Liver (tissue), 9 donors: ENCODE results near the gene CCDC121. TPM values are rescaled to one million over a fixed set of nuclear protein-coding genes. Genes with fewer than 3 reads are reported as not detected.

Source experiments
- DNase-seq: peaks from one replicate; pipeline ENCODE4 v3.0.0-alpha.2; 2017; ENCODE audit warnings: low spot score
- H3K27ac ChIP-seq, 2 donors: one replicate each; pipeline ENCODE4 v1.7.0; 2013; ENCODE audit warnings: inconsistent platforms in 2 of 2, low read length in 2 of 2, control low read depth in 1 of 2, low read depth in 1 of 2, mild to moderate bottlenecking in 1 of 2
- H3K27me3 ChIP-seq, 4 donors: one replicate each; pipeline versions ENCODE4 v1.6.1 to v1.7.0; 2013; ENCODE audit warnings: low read length in 3 of 4, inconsistent platforms in 1 of 4, mild to moderate bottlenecking in 1 of 4, moderate library complexity in 1 of 4; ENCODE audit not compliant: control insufficient read depth in 4 of 4, insufficient read depth in 4 of 4
- H3K36me3 ChIP-seq, 4 donors: one replicate each; pipeline versions ENCODE4 v1.6.1 to v1.7.0; 2013; ENCODE audit warnings: low read length in 3 of 4, mild to moderate bottlenecking in 3 of 4, low read depth in 1 of 4, moderate library complexity in 1 of 4; ENCODE audit not compliant: control insufficient read depth in 4 of 4, insufficient read depth in 3 of 4
- H3K4me1 ChIP-seq, 4 donors: one replicate each; pipeline versions ENCODE4 v1.6.1 to v1.7.0; 2013; ENCODE audit warnings: low read length in 3 of 4, mild to moderate bottlenecking in 3 of 4, moderate library complexity in 1 of 4; ENCODE audit not compliant: control insufficient read depth in 4 of 4, insufficient read depth in 4 of 4
- H3K4me3 ChIP-seq, 3 donors: one replicate each; pipeline versions ENCODE4 v1.6.1 to v1.7.0; 2013; ENCODE audit warnings: low read length in 3 of 3, control low read depth in 1 of 3, low read depth in 1 of 3, mild to moderate bottlenecking in 1 of 3
- H3K9ac ChIP-seq, 2 donors: one replicate each; pipeline ENCODE4 v1.7.0; 2013; ENCODE audit warnings: low read length in 2 of 2, mild to moderate bottlenecking in 2 of 2, moderate library complexity in 2 of 2, control low read depth in 1 of 2, low read depth in 1 of 2
- H3K9me3 ChIP-seq, 4 donors: one replicate each; pipeline versions ENCODE4 v1.6.1 to v1.7.0; 2013; ENCODE audit warnings: low read length in 3 of 4; ENCODE audit not compliant: control insufficient read depth in 4 of 4
- EGR1 ChIP-seq, 2 donors: IDR thresholded peaks; 2 replicates each; pipeline ENCODE4 v1.6.1; 2016 to 2018; ENCODE audit warnings: antibody characterized with exemption in 2 of 2, low read depth in 2 of 2
- FOXA1 ChIP-seq: IDR thresholded peaks from 2 replicates; pipeline ENCODE4 v1.6.1; 2016; ENCODE audit warnings: antibody characterized with exemption
- FOXA2 ChIP-seq: IDR thresholded peaks from 2 replicates; pipeline ENCODE4 v1.6.1; 2016; ENCODE audit warnings: antibody characterized with exemption
- GABPA ChIP-seq, 2 donors: IDR thresholded peaks in 1 of 2; conservative IDR thresholded peaks in 1 of 2; 2 replicates each; pipeline ENCODE4 v1.6.1; 2016; ENCODE audit warnings: antibody characterized with exemption in 2 of 2, mild to moderate bottlenecking in 1 of 2, moderate library complexity in 1 of 2
- HNF4A ChIP-seq, 2 donors: conservative IDR thresholded peaks; 2 replicates each; pipeline ENCODE4 v1.6.1; 2016; ENCODE audit warnings: antibody characterized with exemption in 2 of 2, mild to moderate bottlenecking in 2 of 2
- HNF4G ChIP-seq: IDR thresholded peaks from 2 replicates; pipeline ENCODE4 v1.6.1; 2016; ENCODE audit warnings: antibody characterized with exemption
- JUND ChIP-seq, 2 donors: IDR thresholded peaks; 2 replicates each; pipeline ENCODE4 v1.6.1; 2016; ENCODE audit warnings: antibody characterized with exemption in 2 of 2
- NR2F2 ChIP-seq: IDR thresholded peaks from 2 replicates; pipeline ENCODE4 v1.6.1; 2016; ENCODE audit warnings: antibody characterized with exemption
- RAD21 ChIP-seq, 2 donors: IDR thresholded peaks; 2 replicates each; pipeline ENCODE4 v1.6.1; 2016; ENCODE audit warnings: antibody characterized with exemption in 2 of 2, mild to moderate bottlenecking in 2 of 2
- RXRA ChIP-seq, 2 donors: IDR thresholded peaks; 2 replicates each; pipeline ENCODE4 v1.6.1; 2017 to 2018; ENCODE audit warnings: antibody characterized with exemption in 2 of 2, mild to moderate bottlenecking in 1 of 2
- SP1 ChIP-seq: IDR thresholded peaks from 2 replicates; pipeline ENCODE4 v1.6.1; 2018; ENCODE audit warnings: antibody characterized with exemption, mild to moderate bottlenecking
- TAF1 ChIP-seq: conservative IDR thresholded peaks from 2 replicates; pipeline ENCODE4 v1.6.1; 2016; ENCODE audit warnings: antibody characterized with exemption, mild to moderate bottlenecking
- YY1 ChIP-seq: IDR thresholded peaks from 2 replicates; pipeline ENCODE4 v1.6.1; 2016; ENCODE audit warnings: antibody characterized with exemption, mild to moderate bottlenecking
- WGBS: extraction: QIAGEN DNeasy Blood & Tissue Kit; methylation state at CpG from one replicate; pipeline ENCODE4 v1.1.7; 2013; 5-methylcytosine and 5-hydroxymethylcytosine counted together
- polyA plus RNA-seq, 2 donors: library from polyadenylated mRNA; stranded (reverse) in 1 of 2; unstranded in 1 of 2; fragments of 200-250 nt in 1 of 2; fragments of >200 nt in 1 of 2; fragmentation: Nextera tagmentation in 1 of 2; extraction: Ambion mirVana in 1 of 2; gene quantifications; one replicate each; pipeline versions ENCODE4 v1.2.1 to v1.2.3, GENCODE V29; 2013 to 2015
- total RNA-seq, 2 donors: library from RNA; depleted of rRNA; stranded (reverse); fragments of >200 nt; gene quantifications; one replicate each; pipeline ENCODE4 v1.2.3, GENCODE V29; 2014
- TF ChIP-seq, protein P1 (sequence below): IDR thresholded peaks from 2 replicates; pipeline ENCODE4 v1.6.1; 2016; ENCODE audit warnings: antibody characterized with exemption
- TF ChIP-seq, protein P2 (sequence below): IDR thresholded peaks from 2 replicates; pipeline ENCODE4 v1.6.1; 2016; ENCODE audit warnings: antibody characterized with exemption
- TF ChIP-seq, protein P3 (sequence below): IDR thresholded peaks from 2 replicates; pipeline ENCODE4 v1.6.1; 2016; ENCODE audit warnings: antibody characterized with exemption
- TF ChIP-seq, protein P4 (sequence below): IDR thresholded peaks from 2 replicates; pipeline ENCODE4 v1.6.1; 2016; ENCODE audit warnings: antibody characterized with exemption, mild to moderate bottlenecking
- TF ChIP-seq, protein P5 (sequence below): fragments of 150-350 bp; IDR thresholded peaks from 2 replicates; pipeline ENCODE4 v1.5.1; 2017; ENCODE audit warnings: improper control_type of control experiment, low read depth, low read length; ENCODE audit not compliant: missing input control
- donor health status: healthy.
- donor health status: healthy.
- donor health status: healthy.
- donor health status: healthy.
- donor health status: healthy.

CCDC121 gene
- total and polyA plus RNA-seq, 4 donors, result 0.97 to 2.5 (median 1.4) TPM

DNA sequence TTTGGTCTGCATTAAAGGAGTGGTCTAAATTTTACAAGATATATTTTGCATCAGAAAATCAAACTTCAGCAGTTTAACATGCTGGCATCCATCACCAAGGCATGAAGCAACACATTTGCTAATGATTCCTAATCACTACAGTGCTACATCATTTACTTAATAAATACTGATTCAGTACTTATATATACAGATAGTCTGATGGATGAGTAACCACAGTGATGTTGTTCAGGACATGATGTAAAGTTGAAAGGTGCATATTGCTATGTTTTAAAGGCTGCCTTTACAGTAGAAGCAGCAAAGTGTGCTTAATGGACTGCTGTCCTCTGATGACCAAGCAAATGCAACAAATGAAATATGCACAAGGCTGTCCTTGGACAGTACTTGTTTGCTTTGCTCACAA, 23.5 kb upstream of the CCDC121 start:
- no peak for DNase-seq
- Histone ChIP-seq H3K36me3 (peaks cover 16 to 81% (median 61%) of the 10 kb centered on the region in 4 donors), H3K9me3 (no peaks in the 10 kb centered on the region), H3K27ac (no peak overlapping the region), H3K9ac (no peak overlapping the region), H3K4me1 (peaks cover 0 to 7% (median 2%) of the 10 kb centered on the region in 4 donors), H3K4me3 (no peak overlapping the region), H3K27me3 (no peaks in the 10 kb centered on the region)
- TF ChIP-seq FOXA2 (no peak), FOXA1 (no peak), GABPA (IDR thresholded peaks at IDR 0.05 in 1 of 2, conservative IDR thresholded peaks at IDR 0.05 in 1 of 2) (no peak), SP1 (no peak)
- TF ChIP-seq, protein P1, sequence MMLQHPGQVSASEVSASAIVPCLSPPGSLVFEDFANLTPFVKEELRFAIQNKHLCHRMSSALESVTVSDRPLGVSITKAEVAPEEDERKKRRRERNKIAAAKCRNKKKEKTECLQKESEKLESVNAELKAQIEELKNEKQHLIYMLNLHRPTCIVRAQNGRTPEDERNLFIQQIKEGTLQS, result no peak

DNA sequence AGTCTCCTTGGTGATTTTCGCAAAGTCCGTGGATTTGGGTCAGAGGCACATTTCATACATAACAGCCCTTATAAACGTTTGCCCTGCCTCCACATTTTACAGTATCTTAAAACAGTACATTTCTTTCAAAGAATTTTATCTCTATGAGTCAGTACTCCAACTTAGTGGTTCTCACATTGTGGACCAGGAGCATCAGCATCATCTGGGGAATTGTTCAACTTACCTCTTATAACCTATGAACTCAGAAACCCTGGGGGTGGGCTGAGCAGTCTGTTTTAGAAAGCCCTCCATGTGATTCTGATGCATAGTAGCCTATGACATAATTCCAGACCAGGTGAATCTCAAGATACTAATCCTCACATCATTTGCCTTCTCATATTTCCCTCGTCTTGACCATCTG, 22.2 kb upstream of the CCDC121 start:
- Histone ChIP-seq H3K9ac (no peak overlapping the region), H3K4me3 (no peak overlapping the region), H3K4me1 (peaks cover 0 to 7% (median 2%) of the 10 kb centered on the region in 4 donors), H3K27ac (no peak overlapping the region), H3K27me3 (no peaks in the 10 kb centered on the region), H3K36me3 (peaks cover 11 to 76% (median 55%) of the 10 kb centered on the region in 4 donors), H3K9me3 (no peaks in the 10 kb centered on the region)
- WGBS, result 82% methylated on average over 4 of the region's 4 CpGs
- no peak for TF ChIP-seq TAF1
- no peak for TF ChIP-seq HNF4A (conservative IDR thresholded peaks at IDR 0.05)
- TF ChIP-seq, protein P2, sequence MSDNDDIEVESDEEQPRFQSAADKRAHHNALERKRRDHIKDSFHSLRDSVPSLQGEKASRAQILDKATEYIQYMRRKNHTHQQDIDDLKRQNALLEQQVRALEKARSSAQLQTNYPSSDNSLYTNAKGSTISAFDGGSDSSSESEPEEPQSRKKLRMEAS, result no peak
- no peak for TF ChIP-seq GABPA (IDR thresholded peaks at IDR 0.05 in 1 of 2, conservative IDR thresholded peaks at IDR 0.05 in 1 of 2)
- no peak for TF ChIP-seq JUND (IDR thresholded peaks at IDR 0.05)
- no peak for TF ChIP-seq FOXA1
- no peak for TF ChIP-seq EGR1 (IDR thresholded peaks at IDR 0.05; ENCODE audit: low read depth in 2 of 2)
- no peak for TF ChIP-seq YY1
- DNase-seq, result no peak

DNA sequence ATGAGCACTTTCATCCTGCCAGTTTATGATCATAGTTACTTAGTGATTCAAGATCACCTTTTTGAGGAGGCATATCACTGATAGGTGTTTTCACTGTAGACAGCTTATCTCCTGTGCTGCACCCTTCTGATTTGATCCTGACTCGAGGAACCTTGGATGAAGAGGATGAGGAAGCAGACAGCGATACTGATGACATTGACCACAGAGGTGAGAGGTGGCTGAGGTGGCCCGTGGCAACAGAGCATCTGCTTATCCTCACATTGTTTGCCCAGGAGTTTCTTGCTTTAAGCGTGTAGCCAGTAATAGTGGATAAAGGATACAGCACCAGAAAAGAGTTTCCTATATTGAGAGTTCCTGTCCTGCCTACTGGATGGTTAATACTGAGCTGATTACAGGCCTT, 18.9 kb upstream of the CCDC121 start:
- H3K4me3 ChIP-seq, result no peak overlapping the region
- 90% methylated on average over 4 of the region's 4 CpGs for WGBS
- H3K9me3 ChIP-seq, result no peaks in the 10 kb centered on the region
- no peak overlapping the region for H3K27ac ChIP-seq
- no peak overlapping the region for H3K9ac ChIP-seq
- peaks cover 10 to 55% (median 39%) of the 10 kb centered on the region in 4 donors for H3K36me3 ChIP-seq
- DNase-seq, result no peak
- no peak for TF ChIP-seq NR2F2
- TF ChIP-seq RAD21 (IDR thresholded peaks at IDR 0.05), result no peak
- TF ChIP-seq EGR1 (IDR thresholded peaks at IDR 0.05; ENCODE audit: low read depth in 2 of 2), result no peak
- TF ChIP-seq, protein P3, sequence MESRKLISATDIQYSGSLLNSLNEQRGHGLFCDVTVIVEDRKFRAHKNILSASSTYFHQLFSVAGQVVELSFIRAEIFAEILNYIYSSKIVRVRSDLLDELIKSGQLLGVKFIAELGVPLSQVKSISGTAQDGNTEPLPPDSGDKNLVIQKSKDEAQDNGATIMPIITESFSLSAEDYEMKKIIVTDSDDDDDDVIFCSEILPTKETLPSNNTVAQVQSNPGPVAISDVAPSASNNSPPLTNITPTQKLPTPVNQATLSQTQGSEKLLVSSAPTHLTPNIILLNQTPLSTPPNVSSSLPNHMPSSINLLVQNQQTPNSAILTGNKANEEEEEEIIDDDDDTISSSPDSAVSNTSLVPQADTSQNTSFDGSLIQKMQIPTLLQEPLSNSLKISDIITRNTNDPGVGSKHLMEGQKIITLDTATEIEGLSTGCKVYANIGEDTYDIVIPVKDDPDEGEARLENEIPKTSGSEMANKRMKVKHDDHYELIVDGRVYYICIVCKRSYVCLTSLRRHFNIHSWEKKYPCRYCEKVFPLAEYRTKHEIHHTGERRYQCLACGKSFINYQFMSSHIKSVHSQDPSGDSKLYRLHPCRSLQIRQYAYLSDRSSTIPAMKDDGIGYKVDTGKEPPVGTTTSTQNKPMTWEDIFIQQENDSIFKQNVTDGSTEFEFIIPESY, result no peak
- no peak for TF ChIP-seq FOXA1
- TF ChIP-seq HNF4G, result no peak
- TF ChIP-seq GABPA (IDR thresholded peaks at IDR 0.05 in 1 of 2, conservative IDR thresholded peaks at IDR 0.05 in 1 of 2), result no peak
- TF ChIP-seq, protein P4, sequence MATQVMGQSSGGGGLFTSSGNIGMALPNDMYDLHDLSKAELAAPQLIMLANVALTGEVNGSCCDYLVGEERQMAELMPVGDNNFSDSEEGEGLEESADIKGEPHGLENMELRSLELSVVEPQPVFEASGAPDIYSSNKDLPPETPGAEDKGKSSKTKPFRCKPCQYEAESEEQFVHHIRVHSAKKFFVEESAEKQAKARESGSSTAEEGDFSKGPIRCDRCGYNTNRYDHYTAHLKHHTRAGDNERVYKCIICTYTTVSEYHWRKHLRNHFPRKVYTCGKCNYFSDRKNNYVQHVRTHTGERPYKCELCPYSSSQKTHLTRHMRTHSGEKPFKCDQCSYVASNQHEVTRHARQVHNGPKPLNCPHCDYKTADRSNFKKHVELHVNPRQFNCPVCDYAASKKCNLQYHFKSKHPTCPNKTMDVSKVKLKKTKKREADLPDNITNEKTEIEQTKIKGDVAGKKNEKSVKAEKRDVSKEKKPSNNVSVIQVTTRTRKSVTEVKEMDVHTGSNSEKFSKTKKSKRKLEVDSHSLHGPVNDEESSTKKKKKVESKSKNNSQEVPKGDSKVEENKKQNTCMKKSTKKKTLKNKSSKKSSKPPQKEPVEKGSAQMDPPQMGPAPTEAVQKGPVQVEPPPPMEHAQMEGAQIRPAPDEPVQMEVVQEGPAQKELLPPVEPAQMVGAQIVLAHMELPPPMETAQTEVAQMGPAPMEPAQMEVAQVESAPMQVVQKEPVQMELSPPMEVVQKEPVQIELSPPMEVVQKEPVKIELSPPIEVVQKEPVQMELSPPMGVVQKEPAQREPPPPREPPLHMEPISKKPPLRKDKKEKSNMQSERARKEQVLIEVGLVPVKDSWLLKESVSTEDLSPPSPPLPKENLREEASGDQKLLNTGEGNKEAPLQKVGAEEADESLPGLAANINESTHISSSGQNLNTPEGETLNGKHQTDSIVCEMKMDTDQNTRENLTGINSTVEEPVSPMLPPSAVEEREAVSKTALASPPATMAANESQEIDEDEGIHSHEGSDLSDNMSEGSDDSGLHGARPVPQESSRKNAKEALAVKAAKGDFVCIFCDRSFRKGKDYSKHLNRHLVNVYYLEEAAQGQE, result no peak
- TF ChIP-seq, protein P1, result no peak
- TF ChIP-seq JUND (IDR thresholded peaks at IDR 0.05), result no peak
- TF ChIP-seq TAF1, result no peak
- TF ChIP-seq RXRA (IDR thresholded peaks at IDR 0.05), result no peak
- no peak for TF ChIP-seq FOXA2
- TF ChIP-seq, protein P2, result no peak
- no peak for TF ChIP-seq HNF4A (conservative IDR thresholded peaks at IDR 0.05)
- TF ChIP-seq, protein P5, sequence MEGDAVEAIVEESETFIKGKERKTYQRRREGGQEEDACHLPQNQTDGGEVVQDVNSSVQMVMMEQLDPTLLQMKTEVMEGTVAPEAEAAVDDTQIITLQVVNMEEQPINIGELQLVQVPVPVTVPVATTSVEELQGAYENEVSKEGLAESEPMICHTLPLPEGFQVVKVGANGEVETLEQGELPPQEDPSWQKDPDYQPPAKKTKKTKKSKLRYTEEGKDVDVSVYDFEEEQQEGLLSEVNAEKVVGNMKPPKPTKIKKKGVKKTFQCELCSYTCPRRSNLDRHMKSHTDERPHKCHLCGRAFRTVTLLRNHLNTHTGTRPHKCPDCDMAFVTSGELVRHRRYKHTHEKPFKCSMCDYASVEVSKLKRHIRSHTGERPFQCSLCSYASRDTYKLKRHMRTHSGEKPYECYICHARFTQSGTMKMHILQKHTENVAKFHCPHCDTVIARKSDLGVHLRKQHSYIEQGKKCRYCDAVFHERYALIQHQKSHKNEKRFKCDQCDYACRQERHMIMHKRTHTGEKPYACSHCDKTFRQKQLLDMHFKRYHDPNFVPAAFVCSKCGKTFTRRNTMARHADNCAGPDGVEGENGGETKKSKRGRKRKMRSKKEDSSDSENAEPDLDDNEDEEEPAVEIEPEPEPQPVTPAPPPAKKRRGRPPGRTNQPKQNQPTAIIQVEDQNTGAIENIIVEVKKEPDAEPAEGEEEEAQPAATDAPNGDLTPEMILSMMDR, result no peak
- no peak for TF ChIP-seq YY1
- no peak for TF ChIP-seq SP1
- no peaks in the 10 kb centered on the region for H3K27me3 ChIP-seq
- no peaks in the 10 kb centered on the region for H3K4me1 ChIP-seq
